Naive B cell (primary cell): ENCODE results near the gene EMILIN1. TPM values are rescaled to one million over a fixed set of nuclear protein-coding genes. Genes with fewer than 3 reads are reported as not detected.
A peak's percentile ranks its signal among the peaks of the same experiment; 100 is the strongest.

ENCODE experiments used
- ATAC-seq, 2 donors: fragments of 150-1000 bp; cut with Tn5 transposase; 2 replicates each; pipeline ENCODE4 v1.10.0; 2021; ENCODE audit warnings: low read depth in 2 of 2, mild to moderate bottlenecking in 2 of 2, moderate library complexity in 2 of 2
- DNase-seq: peaks from one replicate; pipeline ENCODE4 v3.0.0; 2022
- H3K27ac Mint-ChIP-seq, 6 donors: one replicate each; pipeline ENCODE4 v1.8.0; 2020 to 2022; ENCODE audit warnings: mild to moderate bottlenecking in 6 of 6, mixed read lengths in 6 of 6, moderate library complexity in 5 of 6, inconsistent platforms in 2 of 6
- H3K27me3 Mint-ChIP-seq, 3 donors: one replicate each; pipeline ENCODE4 v1.8.0; 2021 to 2022; ENCODE audit warnings: mixed read lengths in 3 of 3, mild to moderate bottlenecking in 1 of 3
- H3K36me3 Mint-ChIP-seq, 2 donors: one replicate each; pipeline ENCODE4 v1.8.0; 2020 to 2022; ENCODE audit warnings: mixed read lengths in 2 of 2, inconsistent platforms in 1 of 2, mild to moderate bottlenecking in 1 of 2
- H3K4me1 Mint-ChIP-seq, 3 donors: one replicate each; pipeline ENCODE4 v1.8.0; 2020 to 2022; ENCODE audit warnings: mixed read lengths in 3 of 3, inconsistent platforms in 1 of 3, mild to moderate bottlenecking in 1 of 3, moderate library complexity in 1 of 3
- H3K4me3 Mint-ChIP-seq, 8 donors: one replicate each; pipeline ENCODE4 v1.8.0; 2020 to 2022; ENCODE audit warnings: mild to moderate bottlenecking in 8 of 8, mixed read lengths in 8 of 8, moderate library complexity in 8 of 8, inconsistent platforms in 2 of 8
- H3K9me3 Mint-ChIP-seq, 7 donors: one replicate each; pipeline ENCODE4 v1.8.0; 2020 to 2022; ENCODE audit warnings: mixed read lengths in 7 of 7, mild to moderate bottlenecking in 5 of 7, inconsistent platforms in 2 of 7, moderate library complexity in 1 of 7
- polyA plus RNA-seq, 6 donors: library from polyadenylated mRNA; unstranded; fragments of 300-500 nt; fragmentation: Illumina TruSeq; gene quantifications; one replicate each; pipeline ENCODE4 v1.2.3, GENCODE V29; 2021; ENCODE audit warnings: low read depth in 6 of 6

EMILIN1 gene
- polyA plus RNA-seq, 6 donors from 2014 or later: 0.28 to 1.1 (median 0.77) TPM

DNA sequence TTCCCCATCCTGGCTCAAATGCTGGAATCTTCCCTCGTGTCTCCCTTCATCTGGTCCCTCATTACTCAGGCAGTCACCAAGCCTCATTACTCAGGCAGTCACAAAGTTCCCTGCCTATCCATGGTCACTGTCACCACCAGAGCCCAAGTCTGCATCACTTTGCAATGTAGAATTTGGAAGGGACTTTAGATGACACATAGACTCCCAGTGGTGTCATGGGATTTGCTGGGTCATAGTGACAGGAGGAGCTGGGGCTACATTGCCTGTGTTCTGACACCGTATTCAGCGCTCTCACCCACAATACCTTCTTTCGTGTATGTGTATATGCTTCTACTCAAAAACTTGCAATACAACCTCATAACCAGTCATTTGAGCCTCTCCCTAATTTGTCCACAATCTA is 2.1 kb upstream of the EMILIN1 start:
- no peak for DNase-seq
- peak overlapping the region in 4 of 8 donors; percentile 11 to 79 (median 28) for H3K4me3 Mint-ChIP-seq
- no peaks in the 10 kb centered on the region for H3K36me3 Mint-ChIP-seq
- peaks cover 0 to 12% (median 0%) of the 10 kb centered on the region in 3 donors for H3K27me3 Mint-ChIP-seq
- no peaks in the 10 kb centered on the region for H3K9me3 Mint-ChIP-seq
- peak overlapping the region in 2 of 6 donors; percentile 26 to 62 for H3K27ac Mint-ChIP-seq
- no peak for ATAC-seq
- H3K4me1 Mint-ChIP-seq: peaks cover 48 to 60% (median 53%) of the 10 kb centered on the region in 3 donors

DNA sequence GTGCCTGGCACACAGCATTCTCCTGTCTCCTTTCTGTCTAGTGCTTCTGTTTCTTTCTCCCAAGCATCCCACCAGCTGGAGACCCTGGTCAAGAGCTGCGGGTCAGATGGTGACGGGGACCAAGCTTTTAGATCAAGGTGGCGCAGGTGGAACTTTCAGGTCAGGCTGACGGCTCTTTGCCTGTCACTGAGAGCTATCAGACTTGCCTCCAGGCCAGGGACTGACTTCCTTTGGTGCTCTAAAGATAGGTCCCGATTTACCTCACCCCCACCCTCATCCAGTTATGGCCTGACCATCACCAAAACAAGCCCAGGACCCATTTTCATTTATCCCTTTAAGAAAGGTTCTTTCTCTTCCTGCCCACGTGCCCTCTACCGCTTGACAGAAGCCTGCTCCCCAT is 1.2 kb upstream of the EMILIN1 start:
- no peak for DNase-seq
- H3K27ac Mint-ChIP-seq: peak overlapping the region in 1 of 6 donors; percentile 26
- H3K36me3 Mint-ChIP-seq: no peaks in the 10 kb centered on the region
- H3K27me3 Mint-ChIP-seq: peaks cover 0 to 12% (median 0%) of the 10 kb centered on the region in 3 donors
- no peak for ATAC-seq
- H3K4me1 Mint-ChIP-seq: peaks cover 51 to 61% (median 54%) of the 10 kb centered on the region in 3 donors
- H3K9me3 Mint-ChIP-seq: no peaks in the 10 kb centered on the region
- H3K4me3 Mint-ChIP-seq: peak overlapping the region in 1 of 8 donors; percentile 73

DNA sequence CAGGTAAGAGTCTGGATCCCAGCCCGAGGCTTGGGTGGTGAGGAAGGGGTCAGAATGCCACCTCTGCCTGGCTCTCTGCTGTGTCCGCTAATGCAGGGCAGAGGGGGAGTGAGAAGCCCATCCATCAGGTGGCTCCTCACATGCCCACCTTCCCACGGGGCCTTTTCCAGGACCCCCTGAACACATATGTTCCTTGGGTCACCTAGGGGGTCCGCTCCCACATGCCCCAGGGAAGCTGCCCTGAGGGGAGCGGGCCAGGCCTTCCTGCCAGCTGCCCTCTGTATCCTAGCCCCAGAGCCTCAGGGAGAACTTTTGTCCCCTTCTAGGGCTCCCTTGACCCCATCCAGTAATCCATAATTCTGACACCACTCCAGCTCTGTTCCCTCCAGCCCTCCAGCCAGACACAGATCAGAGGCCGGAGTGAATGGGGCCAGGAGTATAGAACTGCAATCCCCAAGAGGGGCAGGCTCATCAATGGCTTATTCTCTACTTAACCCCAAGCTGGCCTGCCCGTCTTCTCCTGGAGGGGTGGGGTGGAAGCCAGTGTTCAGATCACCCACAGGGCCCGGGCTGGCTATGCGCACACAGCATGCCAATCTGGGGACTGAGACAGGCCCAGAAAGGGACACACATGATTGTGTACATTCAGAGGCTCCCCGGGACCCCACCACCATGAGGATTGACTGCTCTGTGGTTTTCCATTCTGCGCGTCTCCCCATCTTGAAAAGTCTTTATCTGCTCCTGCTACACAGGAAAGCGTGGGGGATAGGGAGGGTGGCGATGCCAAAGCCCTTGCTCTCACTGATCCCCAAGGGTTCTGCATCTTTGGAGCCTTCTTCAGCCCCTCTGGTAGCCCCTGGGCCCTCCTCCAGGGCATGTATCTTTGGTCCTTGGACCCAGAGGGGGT is 1.1 kb downstream of the EMILIN1 start:
- Mint-ChIP-seq H3K9me3 (no peaks in the 10 kb centered on the region), H3K4me3 (peak overlapping the region in 1 of 8 donors; percentile 37)

DNA sequence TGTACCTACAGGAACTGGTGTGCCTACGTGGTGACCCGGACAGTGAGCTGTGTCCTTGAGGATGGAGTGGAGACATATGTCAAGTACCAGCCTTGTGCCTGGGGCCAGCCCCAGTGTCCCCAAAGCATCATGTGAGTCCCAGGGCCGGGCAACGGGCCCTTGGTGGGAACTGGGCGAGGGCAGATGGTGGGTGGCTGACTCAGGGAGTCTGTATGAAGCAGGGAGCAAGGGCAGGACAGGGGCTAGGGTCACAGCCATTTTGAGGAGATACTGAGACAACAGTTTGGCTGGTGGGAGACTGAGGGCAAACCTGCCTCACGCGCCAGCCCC is 1.7 kb downstream of the EMILIN1 start:
- H3K4me3 Mint-ChIP-seq: peak overlapping the region in 2 of 8 donors; percentile 37 to 50
- peak overlapping the region in 3 of 6 donors; percentile 69 to 78 (median 72) for H3K27ac Mint-ChIP-seq

More for the DNA sequence above, 1.1 kb downstream of the EMILIN1 start:
- H3K36me3 Mint-ChIP-seq: no peaks in the 10 kb centered on the region
- peaks cover 0 to 12% (median 0%) of the 10 kb centered on the region in 3 donors for H3K27me3 Mint-ChIP-seq
- DNase-seq (no peak), ATAC-seq (no peak)
- peaks cover 40 to 54% (median 49%) of the 10 kb centered on the region in 3 donors for H3K4me1 Mint-ChIP-seq
- no peak overlapping the region for H3K27ac Mint-ChIP-seq

DNA sequence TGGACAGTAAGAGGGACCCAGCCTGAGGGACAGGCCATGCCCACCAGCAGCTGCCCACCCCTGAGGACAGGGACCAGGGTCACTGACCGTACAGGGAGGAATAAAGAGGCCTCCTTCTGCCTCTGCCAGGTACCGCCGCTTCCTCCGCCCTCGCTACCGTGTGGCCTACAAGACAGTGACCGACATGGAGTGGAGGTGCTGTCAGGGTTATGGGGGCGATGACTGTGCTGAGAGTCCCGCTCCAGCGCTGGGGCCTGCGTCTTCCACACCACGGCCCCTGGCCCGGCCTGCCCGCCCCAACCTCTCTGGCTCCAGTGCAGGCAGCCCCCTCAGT is 2.2 kb downstream of the EMILIN1 start:
- peaks cover 33 to 43% (median 38%) of the 10 kb centered on the region in 3 donors for H3K4me1 Mint-ChIP-seq
- H3K4me3 Mint-ChIP-seq: peak overlapping the region in 3 of 8 donors; percentile 54 to 86 (median 83)
- DNase-seq: no peak
- H3K27ac Mint-ChIP-seq: peak overlapping the region in 2 of 6 donors; percentile 81 to 92
- ATAC-seq: no peak
- H3K36me3 Mint-ChIP-seq: no peaks in the 10 kb centered on the region
- peaks cover 0 to 12% (median 0%) of the 10 kb centered on the region in 3 donors for H3K27me3 Mint-ChIP-seq
- H3K9me3 Mint-ChIP-seq: no peaks in the 10 kb centered on the region

More for the DNA sequence above, 1.7 kb downstream of the EMILIN1 start:
- H3K4me1 Mint-ChIP-seq: peaks cover 34 to 48% (median 42%) of the 10 kb centered on the region in 3 donors
- H3K27me3 Mint-ChIP-seq: peaks cover 0 to 12% (median 0%) of the 10 kb centered on the region in 3 donors
- no peaks in the 10 kb centered on the region for H3K36me3 Mint-ChIP-seq
- ATAC-seq (no peak), DNase-seq (no peak)
- no peaks in the 10 kb centered on the region for H3K9me3 Mint-ChIP-seq

DNA sequence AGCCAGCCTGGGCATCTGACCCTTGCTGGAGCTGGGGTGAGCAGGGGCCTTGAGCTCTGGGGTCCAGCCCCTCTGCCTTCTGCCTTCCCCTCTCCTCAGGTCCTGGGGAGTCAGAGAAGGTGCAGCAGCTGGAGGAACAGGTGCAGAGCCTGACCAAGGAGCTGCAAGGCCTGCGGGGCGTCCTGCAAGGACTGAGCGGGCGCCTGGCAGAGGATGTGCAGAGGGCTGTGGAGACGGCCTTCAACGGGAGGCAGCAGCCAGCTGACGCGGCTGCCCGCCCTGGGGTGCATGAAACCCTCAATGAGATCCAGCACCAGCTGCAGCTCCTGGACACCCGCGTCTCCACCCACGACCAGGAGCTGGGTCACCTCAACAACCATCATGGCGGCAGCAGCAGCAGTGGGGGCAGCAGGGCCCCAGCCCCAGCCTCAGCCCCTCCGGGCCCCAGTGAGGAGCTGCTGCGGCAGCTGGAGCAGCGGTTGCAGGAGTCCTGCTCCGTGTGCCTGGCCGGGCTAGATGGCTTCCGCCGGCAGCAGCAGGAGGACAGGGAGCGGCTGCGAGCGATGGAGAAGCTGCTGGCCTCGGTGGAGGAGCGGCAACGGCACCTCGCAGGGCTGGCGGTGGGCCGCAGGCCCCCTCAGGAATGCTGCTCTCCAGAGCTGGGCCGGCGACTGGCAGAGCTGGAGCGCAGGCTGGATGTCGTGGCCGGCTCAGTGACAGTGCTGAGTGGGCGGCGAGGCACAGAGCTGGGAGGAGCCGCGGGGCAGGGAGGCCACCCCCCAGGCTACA is 3.8 kb downstream of the EMILIN1 start:
- Mint-ChIP-seq H3K9me3 (no peaks in the 10 kb centered on the region), H3K27ac (peak overlapping the region in 2 of 6 donors; percentile 93 to 95), H3K4me3 (peak overlapping the region in 3 of 8 donors; percentile 83 to 86 (median 84)), H3K4me1 (peaks cover 25 to 42% (median 33%) of the 10 kb centered on the region in 3 donors), H3K27me3 (peaks cover 0 to 12% (median 0%) of the 10 kb centered on the region in 3 donors), H3K36me3 (no peaks in the 10 kb centered on the region)
- no peak for ATAC-seq
- DNase-seq: no peak

DNA sequence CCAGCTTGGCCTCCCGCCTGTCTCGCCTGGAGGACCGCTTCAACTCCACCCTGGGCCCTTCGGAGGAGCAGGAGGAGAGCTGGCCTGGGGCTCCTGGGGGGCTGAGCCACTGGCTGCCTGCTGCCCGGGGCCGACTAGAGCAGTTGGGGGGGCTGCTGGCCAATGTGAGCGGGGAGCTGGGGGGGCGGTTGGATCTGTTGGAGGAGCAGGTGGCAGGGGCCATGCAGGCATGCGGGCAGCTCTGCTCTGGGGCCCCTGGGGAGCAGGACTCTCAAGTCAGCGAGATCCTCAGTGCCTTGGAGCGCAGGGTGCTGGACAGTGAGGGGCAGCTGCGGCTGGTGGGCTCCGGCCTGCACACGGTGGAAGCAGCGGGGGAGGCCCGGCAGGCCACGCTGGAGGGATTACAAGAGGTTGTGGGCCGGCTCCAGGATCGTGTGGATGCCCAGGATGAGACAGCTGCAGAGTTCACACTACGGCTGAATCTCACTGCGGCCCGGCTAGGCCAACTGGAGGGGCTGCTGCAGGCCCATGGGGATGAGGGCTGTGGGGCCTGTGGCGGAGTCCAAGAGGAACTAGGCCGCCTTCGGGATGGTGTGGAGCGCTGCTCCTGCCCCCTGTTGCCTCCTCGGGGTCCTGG is 4.5 kb downstream of the EMILIN1 start:
- H3K27me3 Mint-ChIP-seq: peaks cover 0 to 12% (median 0%) of the 10 kb centered on the region in 3 donors
- DNase-seq: no peak
- H3K4me3 Mint-ChIP-seq: peak overlapping the region in 1 of 8 donors; percentile 29
- no peak for ATAC-seq
- H3K36me3 Mint-ChIP-seq: no peaks in the 10 kb centered on the region
- H3K27ac Mint-ChIP-seq: no peak overlapping the region
- peaks cover 21 to 37% (median 27%) of the 10 kb centered on the region in 3 donors for H3K4me1 Mint-ChIP-seq
- no peaks in the 10 kb centered on the region for H3K9me3 Mint-ChIP-seq

DNA sequence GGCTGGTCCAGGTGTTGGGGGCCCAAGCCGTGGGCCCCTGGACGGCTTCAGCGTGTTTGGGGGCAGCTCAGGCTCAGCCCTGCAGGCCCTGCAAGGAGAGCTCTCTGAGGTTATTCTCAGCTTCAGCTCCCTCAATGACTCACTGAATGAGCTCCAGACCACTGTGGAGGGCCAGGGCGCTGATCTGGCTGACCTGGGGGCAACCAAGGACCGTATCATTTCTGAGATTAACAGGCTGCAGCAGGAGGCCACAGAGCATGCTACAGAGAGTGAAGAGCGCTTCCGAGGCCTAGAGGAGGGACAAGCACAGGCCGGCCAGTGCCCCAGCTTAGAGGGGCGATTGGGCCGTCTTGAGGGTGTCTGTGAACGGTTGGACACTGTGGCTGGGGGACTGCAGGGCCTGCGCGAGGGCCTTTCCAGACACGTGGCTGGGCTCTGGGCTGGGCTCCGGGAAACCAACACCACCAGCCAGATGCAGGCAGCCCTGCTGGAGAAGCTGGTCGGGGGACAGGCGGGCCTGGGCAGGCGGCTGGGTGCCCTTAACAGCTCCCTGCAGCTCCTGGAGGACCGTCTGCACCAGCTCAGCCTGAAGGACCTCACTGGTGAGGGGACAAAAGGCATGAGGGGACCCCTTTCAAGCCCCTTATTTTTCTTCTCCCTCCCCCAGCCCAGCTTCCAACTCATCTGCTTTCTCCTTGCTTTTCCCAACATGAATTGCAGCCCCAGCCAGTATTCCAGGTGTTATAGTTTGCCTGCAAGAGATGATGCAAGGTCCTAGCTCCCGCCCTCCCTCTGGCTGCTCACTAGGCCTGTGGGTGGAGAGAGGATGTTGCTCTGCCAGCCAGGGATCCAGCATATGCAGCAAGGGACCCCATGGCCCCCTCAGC is 5.2 kb downstream of the EMILIN1 start:
- DNase-seq (no peak), ATAC-seq (no peak)
- Mint-ChIP-seq H3K4me3 (peak overlapping the region in 2 of 8 donors; percentile 36 to 84), H3K9me3 (no peaks in the 10 kb centered on the region), H3K4me1 (peaks cover 23 to 30% (median 23%) of the 10 kb centered on the region in 3 donors), H3K27me3 (peaks cover 0 to 8% (median 0%) of the 10 kb centered on the region in 3 donors), H3K36me3 (no peaks in the 10 kb centered on the region), H3K27ac (peak overlapping the region in 1 of 6 donors; percentile 67)

DNA sequence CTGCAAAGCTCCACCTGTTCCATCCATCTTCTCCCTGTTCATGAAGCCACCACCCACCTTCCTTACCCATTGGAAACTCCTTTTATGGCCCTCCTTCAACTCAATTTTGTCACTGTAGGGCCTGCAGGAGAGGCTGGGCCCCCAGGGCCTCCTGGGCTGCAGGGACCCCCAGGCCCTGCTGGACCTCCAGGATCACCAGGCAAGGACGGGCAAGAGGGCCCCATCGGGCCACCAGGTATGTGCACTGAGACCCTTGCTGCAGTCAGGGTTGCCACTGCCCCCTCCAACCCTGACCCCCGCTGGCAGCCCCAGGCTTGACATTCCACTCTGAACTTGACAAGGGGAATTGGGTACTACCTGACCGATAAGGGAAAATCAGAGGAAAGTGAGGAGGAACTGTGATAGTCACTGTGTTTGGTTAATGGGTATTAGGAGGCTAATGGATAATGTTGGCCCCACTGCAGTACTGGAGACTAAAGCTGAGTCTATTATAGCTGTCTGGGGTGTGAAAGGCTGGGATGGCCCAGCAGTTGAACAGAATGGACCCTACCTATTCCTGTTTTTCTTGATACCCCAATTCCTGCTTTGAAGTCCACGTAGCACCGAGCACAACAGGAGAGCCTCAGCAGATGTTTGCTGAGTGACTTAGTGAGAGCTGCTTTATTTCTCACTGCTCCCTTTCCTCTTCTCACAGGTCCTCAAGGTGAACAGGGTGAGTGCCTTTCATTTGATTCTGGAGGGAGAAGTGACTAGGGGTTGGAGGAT is 6.1 kb downstream of the EMILIN1 start:
- H3K4me3 Mint-ChIP-seq: peak overlapping the region in 7 of 8 donors; percentile 27 to 90 (median 81)
- H3K27ac Mint-ChIP-seq: no peak overlapping the region
- peaks cover 22 to 30% (median 23%) of the 10 kb centered on the region in 3 donors for H3K4me1 Mint-ChIP-seq
- no peak for DNase-seq
- no peaks in the 10 kb centered on the region for H3K9me3 Mint-ChIP-seq
- no peak for ATAC-seq
- H3K27me3 Mint-ChIP-seq: peaks cover 0 to 6% (median 0%) of the 10 kb centered on the region in 3 donors
- no peaks in the 10 kb centered on the region for H3K36me3 Mint-ChIP-seq

DNA sequence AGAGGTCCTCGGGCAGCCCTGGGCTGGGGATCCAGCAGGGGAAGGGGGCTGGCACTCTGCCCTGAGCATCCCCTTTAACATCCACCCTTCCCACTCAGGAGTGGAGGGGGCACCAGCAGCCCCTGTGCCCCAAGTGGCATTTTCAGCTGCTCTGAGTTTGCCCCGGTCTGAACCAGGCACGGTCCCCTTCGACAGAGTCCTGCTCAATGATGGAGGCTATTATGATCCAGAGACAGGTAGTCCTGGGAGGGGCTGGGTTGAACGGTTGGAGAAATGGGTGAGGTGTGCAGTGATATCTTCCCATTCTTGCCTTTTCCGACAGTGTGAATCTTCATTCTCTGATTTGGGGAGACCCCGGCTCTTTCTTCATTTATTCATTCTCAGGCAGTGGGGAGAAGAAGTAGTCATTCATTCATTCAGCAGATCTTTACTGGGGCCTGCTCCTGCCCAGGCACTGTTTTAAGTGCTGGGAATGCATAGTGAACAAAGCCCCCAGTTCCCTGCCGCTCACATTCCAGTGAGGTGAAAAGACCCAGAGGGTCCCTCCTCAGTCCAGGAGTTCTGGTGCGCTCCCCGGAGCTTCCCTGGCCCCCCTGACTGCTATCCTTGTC is 6.8 kb downstream of the EMILIN1 start:
- peak overlapping the region; percentile 72 to 90 (median 82) for H3K4me3 Mint-ChIP-seq
- H3K27ac Mint-ChIP-seq: peak overlapping the region in 4 of 6 donors; percentile 39 to 73 (median 65)
- no peak for DNase-seq
- H3K27me3 Mint-ChIP-seq: peaks cover 0 to under 1% (median 0%) of the 10 kb centered on the region in 3 donors
- no peaks in the 10 kb centered on the region for H3K36me3 Mint-ChIP-seq
- H3K9me3 Mint-ChIP-seq: no peaks in the 10 kb centered on the region
- peaks cover 19 to 25% (median 23%) of the 10 kb centered on the region in 3 donors for H3K4me1 Mint-ChIP-seq
- ATAC-seq: no peak

DNA sequence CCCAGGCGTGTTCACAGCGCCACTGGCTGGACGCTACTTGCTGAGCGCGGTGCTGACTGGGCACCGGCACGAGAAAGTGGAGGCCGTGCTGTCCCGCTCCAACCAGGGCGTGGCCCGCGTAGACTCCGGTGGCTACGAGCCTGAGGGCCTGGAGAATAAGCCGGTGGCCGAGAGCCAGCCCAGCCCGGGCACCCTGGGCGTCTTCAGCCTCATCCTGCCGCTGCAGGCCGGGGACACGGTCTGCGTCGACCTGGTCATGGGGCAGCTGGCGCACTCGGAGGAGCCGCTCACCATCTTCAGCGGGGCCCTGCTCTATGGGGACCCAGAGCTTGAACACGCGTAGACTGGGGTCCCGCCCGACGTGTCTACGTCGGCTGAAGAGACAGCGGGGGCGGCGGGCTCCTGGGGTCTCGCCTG is 7.3 kb downstream of the EMILIN1 start:
- DNase-seq (no peak), ATAC-seq (no peak)
- peak overlapping the region in 4 of 6 donors; percentile 38 to 79 (median 56) for H3K27ac Mint-ChIP-seq
- H3K4me1 Mint-ChIP-seq: peaks cover 18 to 23% (median 21%) of the 10 kb centered on the region in 3 donors
- peak overlapping the region; percentile 72 to 90 (median 82) for H3K4me3 Mint-ChIP-seq
- no peaks in the 10 kb centered on the region for H3K9me3 Mint-ChIP-seq
- H3K36me3 Mint-ChIP-seq: no peaks in the 10 kb centered on the region
- H3K27me3 Mint-ChIP-seq: no peaks in the 10 kb centered on the region
